SK-N-SH treated with all-trans-retinoic acid at 6 μM for 48 hours (cell line): ENCODE data around the gene TTLL10.

Experiments
- ATAC-seq: fragments of 200-7000 bp; cut with Tn5 transposase; 3 replicates; pipeline ENCODE4 v1.9.1; 2020; ENCODE audit warnings: mild to moderate bottlenecking, moderate library complexity
- BACH2 ChIP-seq: fragments of 250-450 bp; sonication (Bioruptor Pico); IDR thresholded peaks from 2 replicates; pipeline ENCODE4 v1.9.0; 2021; ENCODE audit warnings: mild to moderate bottlenecking, borderline replicate concordance
- CSDC2 ChIP-seq: fragments of 250-450 bp; sonication (Bioruptor Pico); IDR thresholded peaks from 2 replicates; pipeline ENCODE4 v1.5.0; 2020; ENCODE audit warnings: mild to moderate bottlenecking, moderate library complexity
- CSRNP3 ChIP-seq: fragments of 250-450 bp; sonication (Bioruptor Pico); IDR thresholded peaks from 2 replicates; pipeline ENCODE4 v1.5.1; 2021; ENCODE audit warnings: mild to moderate bottlenecking, moderate library complexity
- GLIS3 ChIP-seq: fragments of 250-450 bp; sonication (Bioruptor Pico); IDR thresholded peaks from 2 replicates; pipeline ENCODE4 v1.5.0; 2020; ENCODE audit warnings: mild to moderate bottlenecking, moderate library complexity
- ISL1 ChIP-seq: fragments of 250-450 bp; sonication (Bioruptor Pico); IDR thresholded peaks from 2 replicates; pipeline ENCODE4 v2.1.2; 2022; ENCODE audit warnings: mild to moderate bottlenecking, moderate library complexity
- OSR1 ChIP-seq: fragments of 250-450 bp; sonication (Bioruptor Pico); IDR thresholded peaks from 2 replicates; pipeline ENCODE4 v1.8.0; 2022; ENCODE audit warnings: moderate library complexity, mild to moderate bottlenecking, inconsistent platforms
- PATZ1 ChIP-seq: fragments of 250-450 bp; sonication (Bioruptor Pico); IDR thresholded peaks from 2 replicates; pipeline ENCODE4 v1.8.0; 2020; ENCODE audit warnings: mild to moderate bottlenecking, moderate library complexity, borderline replicate concordance
- PPARA ChIP-seq: fragments of 250-450 bp; sonication (Bioruptor Pico); IDR thresholded peaks from 2 replicates; pipeline ENCODE4 v1.5.0; 2020; ENCODE audit warnings: mild to moderate bottlenecking, borderline replicate concordance
- RARB ChIP-seq: fragments of 250-450 bp; sonication (Bioruptor Pico); IDR thresholded peaks from 2 replicates; pipeline ENCODE4 v1.8.0; 2021; ENCODE audit warnings: mild to moderate bottlenecking, moderate library complexity
- SNAI2 ChIP-seq: fragments of 250-450 bp; sonication (Bioruptor Pico); IDR thresholded peaks from 2 replicates; pipeline ENCODE4 v1.5.0; 2020; ENCODE audit warnings: mild to moderate bottlenecking, moderate library complexity
- TCF4 ChIP-seq: fragments of 250-450 bp; sonication (Bioruptor Pico); IDR thresholded peaks from 2 replicates; pipeline ENCODE4 v1.8.0; 2021; ENCODE audit warnings: mild to moderate bottlenecking, moderate library complexity, borderline replicate concordance
- TOX ChIP-seq: fragments of 250-450 bp; sonication (Bioruptor Pico); IDR thresholded peaks from 2 replicates; pipeline ENCODE4 v1.8.0; 2021; ENCODE audit warnings: mild to moderate bottlenecking, moderate library complexity, borderline replicate concordance
- ZC3H10 ChIP-seq: fragments of 250-450 bp; sonication (Bioruptor Pico); IDR thresholded peaks from 2 replicates; pipeline ENCODE4 v1.5.1; 2021; ENCODE audit warnings: mild to moderate bottlenecking, moderate library complexity
- ZFP3 ChIP-seq: fragments of 250-450 bp; sonication (Bioruptor Pico); IDR thresholded peaks from 2 replicates; pipeline ENCODE4 v1.5.0; 2020; ENCODE audit warnings: mild to moderate bottlenecking, moderate library complexity
- ZFP30 ChIP-seq: fragments of 450-650 bp; formaldehyde crosslinking; IDR thresholded peaks from 2 replicates; pipeline ENCODE4 v1.5.0; 2022; ENCODE audit warnings: mild to moderate bottlenecking, moderate library complexity
- ZNF565 ChIP-seq: fragments of 450-650 bp; formaldehyde crosslinking; conservative IDR thresholded peaks from 2 replicates; pipeline ENCODE4 v1.5.0; 2020; ENCODE audit warnings: low read depth, mild to moderate bottlenecking, moderate library complexity
- ZNF70 ChIP-seq: fragments of 450-650 bp; formaldehyde crosslinking; IDR thresholded peaks from 2 replicates; pipeline ENCODE4 v1.5.0; 2020; ENCODE audit warnings: mild to moderate bottlenecking, moderate library complexity
- ZNF8 ChIP-seq: fragments of 450-650 bp; formaldehyde crosslinking; IDR thresholded peaks from 2 replicates; pipeline ENCODE4 v1.5.0; 2020; ENCODE audit warnings: mild to moderate bottlenecking, moderate library complexity
- TF ChIP-seq, protein P1 (sequence below): fragments of 250-450 bp; sonication (Bioruptor Pico); IDR thresholded peaks from 2 replicates; pipeline ENCODE4 v1.5.0; 2020; ENCODE audit warnings: mild to moderate bottlenecking, moderate library complexity
- TF ChIP-seq, protein P2 (sequence below): fragments of 250-450 bp; sonication (Bioruptor Pico); IDR thresholded peaks from 2 replicates; pipeline ENCODE4 v1.8.0; 2021; ENCODE audit warnings: low read depth, mild to moderate bottlenecking, moderate library complexity, borderline replicate concordance

TTLL10 gene

GRCh38 chr1:1239614-1240347, 66.1 kb downstream of the TTLL10 start:
- peak; percentile 2; the same call in 1 of the 3 replicates for ATAC-seq
- TF ChIP-seq ISL1: no peak
- no peak for TF ChIP-seq ZNF8 (CRISPR knock-in tag)
- no peak for TF ChIP-seq PATZ1 (CRISPR knock-in tag)
- no peak for TF ChIP-seq ZC3H10 (CRISPR knock-in tag)
- TF ChIP-seq TCF4 (CRISPR knock-in tag): no peak
- no peak for TF ChIP-seq RARB (CRISPR knock-in tag)
- TF ChIP-seq BACH2 (CRISPR knock-in tag): no peak
- TF ChIP-seq, protein P1, sequence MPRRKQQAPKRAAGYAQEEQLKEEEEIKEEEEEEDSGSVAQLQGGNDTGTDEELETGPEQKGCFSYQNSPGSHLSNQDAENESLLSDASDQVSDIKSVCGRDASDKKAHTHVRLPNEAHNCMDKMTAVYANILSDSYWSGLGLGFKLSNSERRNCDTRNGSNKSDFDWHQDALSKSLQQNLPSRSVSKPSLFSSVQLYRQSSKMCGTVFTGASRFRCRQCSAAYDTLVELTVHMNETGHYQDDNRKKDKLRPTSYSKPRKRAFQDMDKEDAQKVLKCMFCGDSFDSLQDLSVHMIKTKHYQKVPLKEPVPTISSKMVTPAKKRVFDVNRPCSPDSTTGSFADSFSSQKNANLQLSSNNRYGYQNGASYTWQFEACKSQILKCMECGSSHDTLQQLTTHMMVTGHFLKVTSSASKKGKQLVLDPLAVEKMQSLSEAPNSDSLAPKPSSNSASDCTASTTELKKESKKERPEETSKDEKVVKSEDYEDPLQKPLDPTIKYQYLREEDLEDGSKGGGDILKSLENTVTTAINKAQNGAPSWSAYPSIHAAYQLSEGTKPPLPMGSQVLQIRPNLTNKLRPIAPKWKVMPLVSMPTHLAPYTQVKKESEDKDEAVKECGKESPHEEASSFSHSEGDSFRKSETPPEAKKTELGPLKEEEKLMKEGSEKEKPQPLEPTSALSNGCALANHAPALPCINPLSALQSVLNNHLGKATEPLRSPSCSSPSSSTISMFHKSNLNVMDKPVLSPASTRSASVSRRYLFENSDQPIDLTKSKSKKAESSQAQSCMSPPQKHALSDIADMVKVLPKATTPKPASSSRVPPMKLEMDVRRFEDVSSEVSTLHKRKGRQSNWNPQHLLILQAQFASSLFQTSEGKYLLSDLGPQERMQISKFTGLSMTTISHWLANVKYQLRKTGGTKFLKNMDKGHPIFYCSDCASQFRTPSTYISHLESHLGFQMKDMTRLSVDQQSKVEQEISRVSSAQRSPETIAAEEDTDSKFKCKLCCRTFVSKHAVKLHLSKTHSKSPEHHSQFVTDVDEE (CRISPR knock-in tag): no peak
- TF ChIP-seq, protein P2, sequence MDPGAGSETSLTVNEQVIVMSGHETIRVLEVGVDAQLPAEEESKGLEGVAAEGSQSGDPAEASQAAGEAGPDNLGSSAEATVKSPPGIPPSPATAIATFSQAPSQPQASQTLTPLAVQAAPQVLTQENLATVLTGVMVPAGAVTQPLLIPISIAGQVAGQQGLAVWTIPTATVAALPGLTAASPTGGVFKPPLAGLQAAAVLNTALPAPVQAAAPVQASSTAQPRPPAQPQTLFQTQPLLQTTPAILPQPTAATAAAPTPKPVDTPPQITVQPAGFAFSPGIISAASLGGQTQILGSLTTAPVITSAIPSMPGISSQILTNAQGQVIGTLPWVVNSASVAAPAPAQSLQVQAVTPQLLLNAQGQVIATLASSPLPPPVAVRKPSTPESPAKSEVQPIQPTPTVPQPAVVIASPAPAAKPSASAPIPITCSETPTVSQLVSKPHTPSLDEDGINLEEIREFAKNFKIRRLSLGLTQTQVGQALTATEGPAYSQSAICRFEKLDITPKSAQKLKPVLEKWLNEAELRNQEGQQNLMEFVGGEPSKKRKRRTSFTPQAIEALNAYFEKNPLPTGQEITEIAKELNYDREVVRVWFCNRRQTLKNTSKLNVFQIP (CRISPR knock-in tag): no peak
- TF ChIP-seq, all 23 proteins: peak for 0

- TF ChIP-seq ZFP3 (CRISPR knock-in tag) (no peak), TOX (CRISPR knock-in tag) (no peak), GLIS3 (CRISPR knock-in tag) (no peak), CSRNP3 (CRISPR knock-in tag) (no peak), CSDC2 (no peak), PPARA (CRISPR knock-in tag) (no peak), SNAI2 (no peak)
- TF ChIP-seq, protein P1 (CRISPR knock-in tag): no peak
- no peak for ATAC-seq
Observed at GRCh38 chr1:1240348-1240732, 66.7 kb downstream of the TTLL10 start.

DNA sequence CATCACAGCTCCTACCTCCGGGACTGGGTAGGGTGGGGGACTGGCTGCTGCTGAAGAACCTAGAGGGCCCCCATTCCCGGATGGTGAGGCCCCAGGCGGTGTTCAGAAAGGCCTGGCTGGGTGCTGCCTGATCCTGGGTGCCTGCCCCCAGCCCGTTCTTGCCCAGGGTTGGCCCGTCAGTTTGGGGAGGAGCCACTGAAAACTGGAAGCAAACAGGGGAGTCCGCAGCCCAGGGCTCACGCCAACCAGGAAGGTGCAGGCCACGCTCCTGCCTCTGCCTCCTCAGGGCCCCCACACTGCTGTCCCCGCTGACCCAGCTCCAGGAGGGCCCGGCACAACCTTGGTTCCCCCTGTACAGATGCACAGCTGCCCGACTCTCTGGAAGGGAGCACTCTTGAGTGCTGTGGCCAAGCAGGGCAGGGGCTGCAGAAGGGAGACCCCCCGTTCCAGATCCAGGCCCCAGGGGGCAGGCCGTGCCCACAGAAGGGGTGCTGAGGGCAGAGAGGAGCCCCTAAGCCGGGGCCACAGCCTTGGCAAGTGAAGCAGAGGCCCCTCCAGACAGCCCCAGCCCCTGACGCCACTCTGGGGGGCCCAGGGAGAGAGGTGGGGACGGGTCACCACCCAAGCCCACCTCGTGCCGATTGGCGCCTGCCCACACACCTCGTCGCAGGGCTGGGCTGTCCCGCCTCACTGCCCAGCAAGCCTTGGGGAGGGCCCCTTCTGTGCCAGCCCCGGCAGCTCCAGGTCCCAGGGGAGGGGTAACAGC, 67.3 kb downstream of the TTLL10 start:
- no peak for ATAC-seq
- TF ChIP-seq BACH2 (CRISPR knock-in tag) (no peak), ZNF565 (CRISPR knock-in tag) (no peak), ZNF70 (CRISPR knock-in tag) (no peak), ZFP30 (no peak), ZFP3 (CRISPR knock-in tag) (no peak), RARB (CRISPR knock-in tag) (no peak), ISL1 (no peak), OSR1 (CRISPR knock-in tag) (no peak), ZNF8 (CRISPR knock-in tag) (no peak), GLIS3 (CRISPR knock-in tag) (no peak), ZC3H10 (CRISPR knock-in tag) (no peak)
- TF ChIP-seq, protein P1 (CRISPR knock-in tag): no peak
